ENCODE results near the gene KLHL6.
A peak's percentile ranks its signal among the peaks of the same experiment; 100 is the strongest.
"Not testable (repeated sequence)": the region's sequence is repeated elsewhere in the genome, so short reads cannot be mapped to it uniquely, and the experiment has no call there.

The KLHL6 gene

DNA sequence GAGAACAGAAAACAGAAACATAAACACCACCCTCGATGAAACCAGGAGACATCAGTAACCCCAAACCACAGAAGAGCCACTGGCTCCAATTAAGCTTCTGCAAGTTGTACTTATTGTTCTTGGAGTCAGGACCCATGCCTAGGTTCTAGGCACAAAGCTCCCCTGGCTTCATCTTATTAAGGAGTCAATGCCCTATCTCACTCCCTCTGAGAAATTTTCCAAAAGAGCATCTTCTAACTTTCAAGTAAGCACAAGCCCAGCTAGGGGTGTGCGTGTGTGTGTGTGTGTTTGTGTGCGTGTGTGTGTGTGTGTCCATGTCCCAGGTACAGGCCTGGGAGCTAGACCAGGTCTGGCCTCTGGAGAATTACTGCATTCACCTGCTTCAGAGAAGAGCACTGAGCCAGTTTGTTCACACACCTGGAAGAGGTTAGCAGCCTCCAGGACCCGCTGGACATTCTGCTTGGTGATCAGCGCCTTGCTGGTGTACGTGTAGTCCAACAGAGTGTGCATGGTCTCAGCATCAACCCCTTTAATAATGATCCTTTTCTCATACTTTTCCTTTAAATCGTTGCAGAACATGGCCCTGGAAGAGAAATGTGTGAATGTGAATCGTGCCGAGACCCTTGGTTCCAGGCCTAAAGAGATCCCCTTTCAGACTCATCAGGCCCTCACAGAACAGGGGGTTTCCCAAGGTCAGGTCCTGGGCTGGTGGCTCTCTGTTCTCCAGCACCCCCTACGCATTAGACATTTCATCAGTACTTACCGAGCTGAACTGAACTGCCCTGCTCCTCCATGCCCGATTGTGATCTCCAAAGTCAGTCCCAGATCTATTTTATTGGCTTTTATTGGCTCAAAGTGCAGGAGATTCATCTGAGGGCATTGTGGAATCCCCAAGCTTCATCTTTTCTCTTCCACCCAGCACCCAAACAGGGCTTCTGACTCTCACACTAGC lies 27.8 kb downstream of the KLHL6 start:
- DNase-seq: no peak

- DNase-seq: no peak
Measured at GRCh38 chr3:183526838-183527427, 28.6 kb downstream of the KLHL6 start.

DNA sequence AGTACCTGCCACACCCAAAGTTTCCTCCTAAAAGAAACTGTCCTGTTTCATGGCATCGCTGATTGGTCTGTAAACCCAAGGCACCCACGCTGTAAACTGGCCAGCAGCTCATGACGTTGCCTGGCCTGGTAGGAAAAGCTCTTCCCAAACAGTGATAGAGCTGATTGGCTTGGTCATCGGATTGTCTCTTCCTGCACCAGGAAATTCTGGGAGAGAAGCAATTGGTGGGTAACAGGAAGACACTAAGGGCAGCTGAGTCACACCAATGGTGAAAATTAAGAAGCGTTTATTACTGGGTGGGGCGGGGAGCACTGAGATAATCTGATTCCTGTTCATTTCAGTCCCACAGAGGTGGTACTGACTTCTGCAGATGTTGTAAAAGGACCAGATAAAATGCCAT lies 31.0 kb downstream of the KLHL6 start:
- DNase-seq: no peak

DNA sequence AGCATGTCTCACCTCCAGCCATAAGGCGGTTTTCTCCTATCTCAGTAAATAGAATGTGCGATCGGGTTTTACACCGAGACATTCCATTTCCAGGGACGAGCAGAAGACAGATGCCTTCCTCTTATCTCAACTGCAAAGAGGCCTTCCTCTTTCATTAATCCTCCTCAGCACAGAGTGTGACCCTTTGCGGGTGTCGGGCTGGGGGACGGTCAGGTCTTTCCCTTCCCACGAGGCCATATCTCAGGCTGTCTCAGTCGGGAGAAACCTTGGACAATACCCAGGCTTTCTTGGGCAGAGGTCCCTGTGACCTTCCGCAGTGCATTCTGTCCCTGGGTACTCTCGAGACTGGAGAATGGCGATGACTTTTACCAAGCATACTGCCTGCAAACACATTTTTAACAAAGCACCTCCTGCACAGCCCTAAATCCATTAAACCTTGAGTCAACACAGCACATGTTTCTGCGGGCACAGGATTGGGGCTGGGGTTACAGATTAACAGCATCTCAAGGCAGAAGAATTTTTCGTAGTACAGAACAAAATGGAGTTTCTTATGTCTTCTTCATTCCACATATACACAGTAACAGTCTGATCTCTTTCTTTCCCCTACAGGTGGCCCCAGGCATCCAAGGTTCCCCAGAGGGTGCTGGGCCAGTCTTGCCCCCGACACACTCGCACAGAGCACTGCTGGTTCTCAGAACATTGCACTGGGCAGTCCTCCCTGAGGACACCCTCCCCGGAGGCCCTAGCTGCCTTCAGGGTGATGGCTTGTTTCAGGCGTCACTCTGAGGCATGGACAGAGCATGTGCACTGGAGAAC lies 34.6 kb downstream of the KLHL6 start:
- not testable (repeated sequence) for DNase-seq

DNA sequence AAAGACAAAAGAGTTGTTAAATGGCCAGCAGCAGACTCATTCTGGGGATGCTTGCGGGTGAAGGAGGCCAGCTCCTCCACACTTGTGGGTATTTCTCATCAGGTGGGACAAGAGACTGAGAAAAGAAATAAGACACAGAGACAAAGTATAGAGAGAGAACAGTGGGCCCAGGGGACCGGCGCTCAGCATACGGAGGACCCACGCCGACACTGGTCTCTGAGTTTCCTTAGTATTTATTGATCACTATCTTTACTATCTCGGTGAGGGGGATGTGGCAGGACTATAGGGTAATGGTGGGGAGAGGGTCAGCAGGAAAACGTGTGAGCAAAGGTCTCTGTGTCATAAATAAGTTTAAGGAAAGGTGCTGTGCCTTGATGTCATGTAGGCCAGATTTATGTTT lies 35.2 kb downstream of the KLHL6 start:
- not testable (repeated sequence) for DNase-seq

- DNase-seq: no peak
Measured at GRCh38 chr3:183519891-183520290, 35.6 kb downstream of the KLHL6 start.

DNA sequence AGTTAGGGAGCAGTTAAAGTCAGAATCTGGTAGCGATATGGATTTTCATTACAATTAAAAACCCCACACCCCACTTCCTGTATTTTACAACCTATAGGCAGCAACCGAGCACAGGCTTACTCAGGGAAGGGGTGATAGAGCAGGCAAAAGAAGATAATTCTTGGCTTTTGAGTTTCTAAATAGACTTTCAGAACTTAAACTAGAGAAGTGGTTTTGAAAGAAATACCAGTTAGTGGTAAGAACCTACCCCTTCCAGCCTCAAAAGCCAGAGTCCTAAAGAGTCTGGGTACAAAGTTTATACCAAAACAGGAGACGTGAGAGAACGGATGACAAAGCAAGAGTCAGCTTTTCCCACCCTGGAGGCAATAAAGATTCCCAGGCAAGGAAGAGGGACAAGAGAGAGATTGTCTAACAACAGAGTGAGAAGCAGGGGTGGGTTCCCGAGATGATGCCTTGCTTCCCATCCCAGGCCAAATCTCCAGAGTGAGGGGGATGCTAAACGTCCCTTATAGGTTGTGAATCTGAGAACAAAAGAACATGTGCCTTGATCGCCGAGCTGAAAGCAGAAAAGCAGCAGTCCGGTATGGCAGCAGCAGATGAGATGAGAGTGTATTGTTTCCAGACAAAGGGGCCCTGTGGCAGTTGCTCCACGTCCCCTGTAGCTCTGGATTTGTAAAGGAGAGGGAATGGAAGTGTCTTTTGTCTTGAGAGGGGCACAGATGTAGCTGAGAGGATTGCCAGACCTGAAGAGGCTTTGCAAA lies 36.8 kb downstream of the KLHL6 start:
- no peak for DNase-seq

- no peak for DNase-seq
Measured at GRCh38 chr3:183517607-183518006, 37.9 kb downstream of the KLHL6 start.

- DNase-seq: peak; percentile 63
Measured at GRCh38 chr3:183515968-183516851, 39.3 kb downstream of the KLHL6 start.

DNA sequence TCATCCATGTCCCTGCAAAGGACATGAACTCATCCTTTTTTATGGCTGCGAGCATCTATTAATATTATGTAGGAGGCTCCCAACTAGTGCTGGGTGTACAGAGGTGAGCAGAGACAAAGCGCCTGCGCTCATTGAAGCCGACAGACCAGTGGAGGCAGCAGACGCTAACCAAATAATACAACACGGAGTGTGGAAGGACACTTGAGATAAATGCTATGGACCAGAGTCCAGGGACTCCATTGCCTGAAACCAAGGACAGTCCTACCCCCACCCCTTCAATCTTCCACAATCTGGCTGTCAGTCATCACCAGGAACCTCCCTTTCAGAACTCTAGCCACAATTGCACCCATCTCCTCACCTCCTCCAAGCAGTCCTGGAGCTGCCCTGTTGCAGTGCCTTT lies 41.5 kb downstream of the KLHL6 start:
- DNase-seq: no peak

GRCh38 chr3:183513046-183513706 lies 42.3 kb downstream of the KLHL6 start:
- DNase-seq: peak; percentile 52

DNA sequence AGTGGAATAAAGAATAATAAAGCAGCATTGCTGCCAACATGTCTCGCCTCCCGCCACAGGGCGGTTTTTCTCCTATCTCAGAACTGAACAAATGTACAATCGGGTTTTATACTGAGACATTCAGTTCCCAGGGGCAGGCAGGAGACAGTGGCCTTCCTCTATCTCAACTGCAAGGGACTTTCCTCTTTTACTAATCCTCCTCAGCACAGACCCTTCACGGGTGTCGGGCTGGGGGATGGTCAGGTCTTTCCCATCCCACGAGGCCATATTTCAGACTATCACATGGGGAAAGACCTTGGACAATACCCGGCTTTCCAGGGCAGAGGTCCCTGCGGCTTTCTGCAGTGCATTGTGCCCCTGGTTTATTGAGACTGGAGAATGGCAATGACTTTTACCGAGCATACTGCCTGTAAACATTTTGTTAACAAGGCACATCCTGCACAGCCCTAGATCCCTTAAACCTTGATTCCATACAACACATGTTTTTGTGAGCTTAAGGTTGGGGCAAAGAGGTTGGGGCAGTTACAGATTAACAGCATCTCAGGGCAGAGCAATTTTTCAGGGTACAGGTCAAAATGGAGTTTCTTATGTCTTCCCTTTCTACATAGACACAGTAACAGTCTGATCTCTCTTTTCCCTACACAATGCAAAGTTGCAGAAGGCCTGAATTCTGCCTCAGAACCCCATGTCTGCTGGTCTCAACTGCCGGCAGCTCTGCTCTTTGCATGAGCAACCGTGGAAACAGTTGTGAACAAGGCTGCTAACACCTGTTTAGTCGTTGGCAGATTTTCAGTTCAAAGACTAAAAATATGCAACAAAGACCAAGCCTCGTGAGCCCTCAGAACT lies 44.0 kb downstream of the KLHL6 start:
- DNase-seq: not testable (repeated sequence)

- DNase-seq: no peak
Measured at GRCh38 chr3:183508821-183509220, 46.7 kb downstream of the KLHL6 start.

DNA sequence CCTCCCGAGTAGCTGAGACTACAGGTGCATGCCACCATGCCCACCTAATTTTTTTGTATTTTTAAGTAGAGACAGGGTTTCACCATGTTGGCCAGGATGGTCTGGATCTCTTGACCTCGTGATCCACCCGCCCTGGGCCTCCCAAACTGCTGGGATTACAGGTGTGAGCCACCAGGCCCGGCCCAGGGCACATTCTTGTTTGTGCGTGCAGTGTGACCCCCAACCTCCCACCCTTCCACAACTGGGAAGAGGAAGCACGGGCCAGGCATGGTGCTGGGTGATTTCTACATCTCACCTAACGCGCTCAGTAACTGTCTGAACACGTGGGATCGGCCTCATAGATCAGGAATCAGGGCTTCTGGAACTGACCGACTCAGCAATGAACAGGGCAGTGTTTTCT lies 48.0 kb downstream of the KLHL6 start:
- no peak for DNase-seq

DNA sequence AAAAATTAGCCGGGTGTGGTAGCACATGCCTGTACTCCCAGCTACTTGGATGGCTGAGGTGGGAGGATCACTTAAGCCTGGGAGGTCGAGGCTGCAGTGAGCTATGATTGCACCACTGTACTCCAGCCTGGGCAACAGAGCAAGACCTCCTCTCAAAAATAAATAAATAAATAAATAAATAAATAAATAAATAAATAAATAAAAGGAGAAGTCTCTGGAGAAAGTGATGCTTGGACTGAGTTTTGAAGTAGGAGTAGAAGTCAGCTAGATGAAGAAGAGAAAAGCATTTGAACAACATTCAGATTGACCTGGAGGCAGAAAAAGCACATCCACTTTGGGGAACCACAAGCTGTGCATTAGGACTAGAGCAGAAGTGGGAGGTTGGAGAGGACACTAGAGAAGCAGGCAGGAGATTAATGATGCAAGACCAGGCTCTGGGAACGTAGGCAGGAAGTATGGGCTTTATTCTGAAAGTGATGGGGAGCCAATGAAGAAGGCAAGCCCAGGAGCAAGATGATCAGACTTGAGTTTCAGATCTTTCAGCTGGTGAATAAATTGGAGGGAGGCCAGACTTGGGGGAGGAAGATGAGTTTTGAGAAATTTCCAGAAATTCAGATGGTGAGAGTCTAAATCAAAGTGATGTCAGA lies 48.7 kb downstream of the KLHL6 start:
- DNase-seq: no peak

DNA sequence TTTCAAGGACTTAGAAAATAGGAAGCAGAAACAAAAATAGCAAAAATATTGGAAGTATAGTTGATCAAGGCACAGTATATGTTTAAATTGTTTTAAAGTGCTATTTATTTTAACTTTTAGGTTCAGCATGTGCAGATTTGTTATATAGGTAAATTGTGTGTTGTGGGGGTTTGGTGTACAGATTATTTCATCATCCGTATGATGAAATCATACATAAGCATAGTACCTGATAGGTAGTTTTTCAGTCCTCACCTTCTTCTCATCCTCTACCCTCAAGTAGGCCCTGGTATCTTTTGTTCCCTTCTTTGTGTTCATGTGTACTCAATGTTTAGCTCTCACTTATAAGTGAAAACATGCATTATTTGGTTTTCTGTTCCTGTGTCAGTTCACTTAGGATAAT lies 50.9 kb downstream of the KLHL6 start:
- no peak for DNase-seq

GRCh38 chr3:183503746-183504145 lies 51.8 kb downstream of the KLHL6 start:
- no peak for DNase-seq

DNA sequence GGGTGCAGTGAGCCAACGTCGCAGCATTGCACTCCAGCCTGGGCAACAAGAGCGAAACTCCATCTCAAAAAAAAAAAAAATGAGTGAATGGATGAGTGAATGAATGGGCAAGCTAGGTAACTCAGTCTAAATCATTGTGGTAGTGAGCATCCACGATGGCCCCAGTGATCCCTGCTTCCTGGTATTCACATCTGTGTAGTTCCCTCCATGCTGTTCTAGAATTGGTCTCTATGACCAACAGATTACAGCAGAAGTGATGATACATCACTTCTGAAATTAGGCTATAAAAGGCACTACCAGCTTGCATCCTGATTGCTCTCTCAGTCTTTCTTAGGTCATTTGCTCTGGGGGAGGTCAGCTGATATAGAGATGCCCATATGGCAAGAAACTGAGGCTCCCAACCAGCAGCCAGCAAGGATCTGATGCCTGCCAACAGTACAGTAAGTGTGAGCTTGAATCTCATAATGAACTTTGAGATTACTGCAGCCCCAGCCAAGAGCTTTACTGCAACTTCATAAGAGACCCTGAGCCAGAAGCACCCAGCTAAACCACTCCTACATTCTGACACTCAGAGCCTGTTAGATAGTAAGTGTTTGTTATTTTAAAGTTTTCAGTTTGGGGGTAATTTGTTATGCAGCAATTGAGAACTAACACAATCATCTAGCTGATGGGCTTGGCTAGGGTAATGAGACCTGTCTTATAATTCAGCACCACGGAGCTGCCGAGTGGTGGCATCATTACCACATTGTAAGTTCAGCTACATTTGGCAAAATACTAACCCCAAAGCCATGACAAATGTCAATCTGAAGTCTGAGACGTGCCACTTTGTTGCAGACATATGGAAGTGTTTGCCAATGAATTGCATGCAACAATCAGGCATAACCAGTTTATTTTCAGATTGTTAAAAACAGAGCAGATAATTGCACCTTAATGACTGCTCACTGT lies 53.0 kb downstream of the KLHL6 start:
- DNase-seq: no peak
